ENCODE results near the gene PPIB. TPM values are rescaled to one million over a fixed set of nuclear protein-coding genes. Genes with fewer than 3 reads are reported as not detected.
A peak's percentile ranks its signal among the peaks of the same experiment; 100 is the strongest.

The PPIB gene
- polyA plus RNA-seq, 2 of the 4 experiments (the other 2 are of a cell fraction), result 676 to 807 TPM

- POLR2A ChIA-PET, result no interaction called here
- H3K4me3 ChIP-seq, result no peak overlapping the region
- FAIRE-seq, result no peak
- H3K4me1 ChIP-seq, result no peaks in the 10 kb centered on the region
- CTCF ChIA-PET, result interaction anchor here (1.0 to 6.0 kb wide), 4 partner anchors 17 to 84 kb away, joined by 3 to 27 read pairs (median 12); partner anchors contain the start of gene DAPK2
- no peaks in the 10 kb centered on the region for H3K9me3 ChIP-seq
- no peak overlapping the region for H3K4me2 ChIP-seq
- ATAC-seq, result no peak
- no peak for DNase-seq (ENCODE audit: low read depth in 1 of 2, low spot score in 1 of 2)
- H3K27ac ChIP-seq, result no peak overlapping the region
- WGBS (ENCODE audit: missing lambda C conversion rate), result 89% methylated on average over 3 of the region's 3 CpGs
- TF ChIP-seq REST (IDR thresholded peaks at IDR 0.05), result no peak
- TF ChIP-seq HES2 (IDR thresholded peaks at IDR 0.05), result no peak
- no peak for TF ChIP-seq PHF8 (IDR thresholded peaks at IDR 0.05; ENCODE audit: borderline replicate concordance, low read depth)
- no peak for TF ChIP-seq RCOR1 (IDR thresholded peaks at IDR 0.05; ENCODE audit: low read depth, low read length)
- no peak for TF ChIP-seq HOXB13 (CRISPR knock-in tag; IDR thresholded peaks at IDR 0.05; ENCODE audit: low read depth)
Observed at GRCh38 chr15:64130159-64130558, 32.7 kb downstream of the PPIB start.

GRCh38 chr15:64127521-64128270 is 35.1 kb downstream of the PPIB start:
- peak; percentile 32 for FAIRE-seq
- ATAC-seq, result no peak
- WGBS (ENCODE audit: missing lambda C conversion rate), result 81% methylated on average over 6 of the region's 6 CpGs
- POLR2A ChIA-PET, result no interaction called here
- no peak overlapping the region for H3K4me3 ChIP-seq
- no peak overlapping the region for H3K4me2 ChIP-seq
- CTCF ChIA-PET, result interaction anchor here (0.7 to 1.9 kb wide), 2 partner anchors 26 to 60 kb away, joined by 3 to 10 read pairs; no protein-coding TSS in a partner anchor
- no peaks in the 10 kb centered on the region for H3K9me3 ChIP-seq
- H3K27ac ChIP-seq, result no peak overlapping the region
- no peak for TF ChIP-seq KDM5A (IDR thresholded peaks at IDR 0.05)
- TF ChIP-seq BCL3 (IDR thresholded peaks at IDR 0.05), result no peak
- TF ChIP-seq JUN (IDR thresholded peaks at IDR 0.05), result no peak
- no peak for TF ChIP-seq NPAS2 (CRISPR knock-in tag; IDR thresholded peaks at IDR 0.05; ENCODE audit: borderline replicate concordance)
- no peak for TF ChIP-seq RCOR1 (IDR thresholded peaks at IDR 0.05; ENCODE audit: low read depth, low read length)
- TF ChIP-seq FOSB (CRISPR knock-in tag; IDR thresholded peaks at IDR 0.05), result no peak
- TF ChIP-seq RFX5 (IDR thresholded peaks at IDR 0.05), result no peak
- TF ChIP-seq MAX (IDR thresholded peaks at IDR 0.05), result no peak
- no peak for TF ChIP-seq TFCP2L1 (CRISPR knock-in tag; IDR thresholded peaks at IDR 0.05)
- TF ChIP-seq HOXB5 (CRISPR knock-in tag; IDR thresholded peaks at IDR 0.05), result no peak
- TF ChIP-seq CEBPB (IDR thresholded peaks at IDR 0.05), result no peak
- TF ChIP-seq NR3C1 (IDR thresholded peaks at IDR 0.05), result no peak
- no peak for TF ChIP-seq KDM1A (IDR thresholded peaks at IDR 0.05; ENCODE audit: low read depth)
- TF ChIP-seq PHF8 (IDR thresholded peaks at IDR 0.05; ENCODE audit: borderline replicate concordance, low read depth), result no peak
- TF ChIP-seq NFE2L2 (conservative IDR thresholded peaks at IDR 0.05; ENCODE audit: low read length), result no peak
- no peak for DNase-seq (ENCODE audit: low read depth in 1 of 2, low spot score in 1 of 2)
- no peaks in the 10 kb centered on the region for H3K4me1 ChIP-seq
